Measurements from ENCODE around the gene CHST2. TPM values are rescaled to one million over a fixed set of nuclear protein-coding genes. Genes with fewer than 3 reads are reported as not detected.

Gene CHST2
- total and polyA plus RNA-seq, 4 donors: 4.1 to 53.3 (median 18.4) TPM

DNA sequence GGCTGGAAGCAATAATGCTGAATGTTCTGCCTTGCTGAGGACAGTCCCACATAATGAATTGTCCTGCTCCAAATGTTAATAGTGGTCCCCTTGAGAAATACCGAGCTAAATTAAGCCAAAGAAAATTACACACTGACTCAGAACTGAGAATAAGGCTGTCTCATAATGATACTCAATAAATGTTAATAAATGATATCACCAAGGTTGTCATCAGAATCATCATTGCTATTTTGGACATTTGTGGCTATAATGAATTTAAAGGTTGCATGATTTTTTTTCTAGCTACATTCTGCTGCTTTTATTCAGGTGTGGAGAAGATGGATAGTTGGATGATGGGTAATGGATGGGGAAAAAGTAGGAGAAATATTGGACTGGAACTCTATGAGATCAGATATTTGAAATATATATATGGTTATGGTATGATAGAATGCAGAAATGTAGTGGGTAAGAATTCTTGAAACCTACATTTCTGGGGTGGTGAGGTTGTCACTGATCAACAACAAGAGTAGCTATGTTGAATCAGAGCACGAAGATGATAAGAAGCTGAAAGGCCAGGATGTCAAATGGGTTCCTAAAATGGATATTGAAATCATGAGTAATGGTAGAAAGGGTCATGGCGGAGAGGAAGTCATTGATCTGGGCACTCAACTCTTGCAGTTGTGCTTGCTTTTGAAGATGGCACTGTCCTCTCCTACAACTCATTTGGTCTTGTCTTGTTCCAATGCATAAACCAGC is 12.8 kb downstream of the CHST2 start:
- WGBS, 2 donors: 91 to 93% methylated on average over 3 of the region's 3 CpGs
- DNase-seq (peak in 1 of 3 donors; percentile 22), ATAC-seq (ENCODE audit: insufficient read depth, low FRiP score) (no peak)
- no peak for TF ChIP-seq CTCF (IDR thresholded peaks at IDR 0.05; ENCODE audit: control extremely low read depth, extremely low read depth)
- Histone ChIP-seq H3K27ac (ENCODE audit: low read depth in 1 of 2, low read length in 1 of 2) (no peak overlapping the region), H3K4me3 (no peak overlapping the region), H3K9me3 (ENCODE audit: control insufficient read depth in 4 of 4, insufficient read depth in 3 of 4, low read length in 3 of 4) (peaks cover 0 to 3% (median 0%) of the 10 kb centered on the region in 4 donors), H3K27me3 (ENCODE audit: control insufficient read depth in 3 of 3, insufficient read depth in 3 of 3, low read length in 2 of 3) (no peaks in the 10 kb centered on the region), H3K4me1 (ENCODE audit: control insufficient read depth in 5 of 5, insufficient read depth in 5 of 5, low read length in 5 of 5) (peaks cover 0 to 40% (median 2%) of the 10 kb centered on the region in 5 donors), H3K36me3 (ENCODE audit: control insufficient read depth in 4 of 4, insufficient read depth in 4 of 4, low read length in 4 of 4) (peaks cover 0 to 31% (median 7%) of the 10 kb centered on the region in 4 donors), H3K9ac (ENCODE audit: insufficient read depth in 1 of 2, low read length in 2 of 2) (no peak overlapping the region)

- WGBS, 2 donors: 54 to 68% methylated on average over 1 of the region's 1 CpG
Measured at GRCh38 chr3:143134471-143134870, 14.9 kb downstream of the CHST2 start.

DNA sequence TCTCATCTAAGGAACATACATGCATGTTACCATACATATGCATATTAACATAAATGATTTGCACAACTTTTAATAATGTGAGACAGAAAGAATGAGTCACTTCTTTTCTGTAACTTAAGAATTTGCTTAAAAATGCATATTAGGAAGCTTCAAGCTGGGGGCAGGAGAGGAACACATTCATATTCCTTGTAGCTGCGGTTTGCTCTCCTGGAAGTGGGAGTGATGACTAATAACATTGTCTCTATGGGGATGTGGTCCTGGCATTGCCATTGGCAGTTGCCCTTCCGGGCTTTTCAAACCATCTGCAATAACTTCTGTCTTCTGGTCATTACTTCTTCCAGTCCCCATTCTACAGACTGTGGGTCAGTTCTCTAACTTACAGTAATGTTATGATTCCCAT is 15.6 kb downstream of the CHST2 start:
- Histone ChIP-seq H3K27ac (ENCODE audit: low read depth in 1 of 2, low read length in 1 of 2) (no peak overlapping the region), H3K9me3 (ENCODE audit: control insufficient read depth in 4 of 4, insufficient read depth in 3 of 4, low read length in 3 of 4) (peaks cover 0 to 3% (median 0%) of the 10 kb centered on the region in 4 donors), H3K27me3 (ENCODE audit: control insufficient read depth in 3 of 3, insufficient read depth in 3 of 3, low read length in 2 of 3) (no peaks in the 10 kb centered on the region), H3K4me1 (ENCODE audit: control insufficient read depth in 5 of 5, insufficient read depth in 5 of 5, low read length in 5 of 5) (peaks cover 0 to 46% (median 9%) of the 10 kb centered on the region in 5 donors), H3K9ac (ENCODE audit: insufficient read depth in 1 of 2, low read length in 2 of 2) (no peak overlapping the region), H3K36me3 (ENCODE audit: control insufficient read depth in 4 of 4, insufficient read depth in 4 of 4, low read length in 4 of 4) (peaks cover 0 to 17% (median 1%) of the 10 kb centered on the region in 4 donors), H3K4me3 (no peak overlapping the region)
- peak; percentile 80 for ATAC-seq (ENCODE audit: insufficient read depth, low FRiP score)
- TF ChIP-seq CTCF (IDR thresholded peaks at IDR 0.05; ENCODE audit: control extremely low read depth, extremely low read depth): no peak
- WGBS, 2 donors: 53 to 68% methylated on average over 2 of the region's 2 CpGs
- DNase-seq: peak in 2 of 3 donors; percentile 47 to 61

More at GRCh38 chr3:143134471-143134870, 14.9 kb downstream of the CHST2 start:
- ATAC-seq (ENCODE audit: insufficient read depth, low FRiP score) (no peak), DNase-seq (peak; percentile 70 to 72 (median 71))
- H3K36me3 ChIP-seq (ENCODE audit: control insufficient read depth in 4 of 4, insufficient read depth in 4 of 4, low read length in 4 of 4): peaks cover 0 to 21% (median 2%) of the 10 kb centered on the region in 4 donors
- no peak for TF ChIP-seq CTCF (IDR thresholded peaks at IDR 0.05; ENCODE audit: control extremely low read depth, extremely low read depth)
- peaks cover 0 to 39% (median 7%) of the 10 kb centered on the region in 5 donors for H3K4me1 ChIP-seq (ENCODE audit: control insufficient read depth in 5 of 5, insufficient read depth in 5 of 5, low read length in 5 of 5)
- H3K27ac ChIP-seq (ENCODE audit: low read depth in 1 of 2, low read length in 1 of 2): no peak overlapping the region
- no peak overlapping the region for H3K9ac ChIP-seq (ENCODE audit: insufficient read depth in 1 of 2, low read length in 2 of 2)
- no peaks in the 10 kb centered on the region for H3K27me3 ChIP-seq (ENCODE audit: control insufficient read depth in 3 of 3, insufficient read depth in 3 of 3, low read length in 2 of 3)
- H3K9me3 ChIP-seq (ENCODE audit: control insufficient read depth in 4 of 4, insufficient read depth in 3 of 4, low read length in 3 of 4): peaks cover 0 to 3% (median 0%) of the 10 kb centered on the region in 4 donors
- no peak overlapping the region for H3K4me3 ChIP-seq
